Endothelial cell of umbilical vein (primary cell): ENCODE measurements around the gene ULK4.

Experiments
- POLR2A ChIP-seq: IDR thresholded peaks from 2 replicates; pipeline ENCODE4 v1.6.1; 2012; ENCODE audit warnings: low read depth, mild to moderate bottlenecking, control low read depth, low read length
- TF ChIP-seq, protein P1 (sequence below), 2 donors: IDR thresholded peaks; 1 replicate in 1 of 2; 2 replicates in 1 of 2; pipeline ENCODE4 v1.5.1; 2011; ENCODE audit warnings: low read length in 2 of 2, mild to moderate bottlenecking in 2 of 2, moderate library complexity in 2 of 2, control low read depth in 1 of 2, inconsistent platforms in 1 of 2, low read depth in 1 of 2; ENCODE audit not compliant: insufficient read depth in 1 of 2; ENCODE audit errors: extremely low read depth in 1 of 2

DNA sequence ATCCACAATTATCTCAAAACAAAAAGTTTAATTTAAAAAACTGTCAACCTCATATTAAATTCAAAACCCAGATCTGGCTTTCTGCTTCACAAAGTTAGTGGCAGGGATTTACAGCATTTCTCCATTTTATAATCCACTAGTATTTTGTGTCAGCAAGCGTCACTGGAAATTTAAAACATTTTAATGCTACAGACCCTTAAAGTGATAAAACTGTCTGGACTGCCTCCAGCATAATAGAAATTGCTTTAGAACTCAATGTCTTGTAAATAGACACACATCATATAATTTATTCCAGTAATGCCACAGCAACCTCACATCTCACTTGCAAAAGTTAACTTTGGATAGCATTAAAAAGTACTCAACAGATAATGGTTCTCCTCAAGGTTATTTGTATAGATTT lies 116.1 kb downstream of the ULK4 start:
- no peak for TF ChIP-seq POLR2A
- TF ChIP-seq, protein P1, sequence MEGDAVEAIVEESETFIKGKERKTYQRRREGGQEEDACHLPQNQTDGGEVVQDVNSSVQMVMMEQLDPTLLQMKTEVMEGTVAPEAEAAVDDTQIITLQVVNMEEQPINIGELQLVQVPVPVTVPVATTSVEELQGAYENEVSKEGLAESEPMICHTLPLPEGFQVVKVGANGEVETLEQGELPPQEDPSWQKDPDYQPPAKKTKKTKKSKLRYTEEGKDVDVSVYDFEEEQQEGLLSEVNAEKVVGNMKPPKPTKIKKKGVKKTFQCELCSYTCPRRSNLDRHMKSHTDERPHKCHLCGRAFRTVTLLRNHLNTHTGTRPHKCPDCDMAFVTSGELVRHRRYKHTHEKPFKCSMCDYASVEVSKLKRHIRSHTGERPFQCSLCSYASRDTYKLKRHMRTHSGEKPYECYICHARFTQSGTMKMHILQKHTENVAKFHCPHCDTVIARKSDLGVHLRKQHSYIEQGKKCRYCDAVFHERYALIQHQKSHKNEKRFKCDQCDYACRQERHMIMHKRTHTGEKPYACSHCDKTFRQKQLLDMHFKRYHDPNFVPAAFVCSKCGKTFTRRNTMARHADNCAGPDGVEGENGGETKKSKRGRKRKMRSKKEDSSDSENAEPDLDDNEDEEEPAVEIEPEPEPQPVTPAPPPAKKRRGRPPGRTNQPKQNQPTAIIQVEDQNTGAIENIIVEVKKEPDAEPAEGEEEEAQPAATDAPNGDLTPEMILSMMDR (IDR thresholded peaks at IDR 0.05; ENCODE audit: extremely low read depth in 1 of 2, insufficient read depth in 1 of 2, low read depth in 1 of 2, low read length in 2 of 2): no peak
